OCI-LY7 (cell line): ENCODE measurements around the gene TCERG1L.

Experiments
- CTCF ChIP-seq: fragments of 200-600 bp; sonication (generic); conservative IDR thresholded peaks from 2 replicates; pipeline ENCODE4 v1.5.1; 2014; ENCODE audit warnings: mild to moderate bottlenecking, antibody characterized with exemption, low read length, moderate library complexity, mixed read lengths
- EZH2phosphoT487 ChIP-seq: fragments of 200-600 bp; sonication (generic); IDR thresholded peaks from 2 replicates; pipeline ENCODE4 v1.6.1; 2018; ENCODE audit warnings: low read depth, borderline replicate concordance, mild to moderate bottlenecking, mixed run types, antibody characterized with exemption, low read length, moderate library complexity, mixed read lengths

GRCh38 chr10:131211559-131211958 is 100.0 kb downstream of the TCERG1L start:
- TF ChIP-seq CTCF (no peak), EZH2phosphoT487 (no peak)
